NT2/D1 (cell line): ENCODE measurements around the gene PLXNA4.

Source experiments
- YY1 ChIP-seq: IDR thresholded peaks from 2 replicates; pipeline ENCODE4 v1.6.1; 2011; ENCODE audit not compliant: insufficient read length, insufficient read depth
- ZNF274 ChIP-seq: IDR thresholded peaks from 2 replicates; pipeline ENCODE4 v1.6.1; 2011; ENCODE audit warnings: mild to moderate bottlenecking, low read depth, low read length

DNA sequence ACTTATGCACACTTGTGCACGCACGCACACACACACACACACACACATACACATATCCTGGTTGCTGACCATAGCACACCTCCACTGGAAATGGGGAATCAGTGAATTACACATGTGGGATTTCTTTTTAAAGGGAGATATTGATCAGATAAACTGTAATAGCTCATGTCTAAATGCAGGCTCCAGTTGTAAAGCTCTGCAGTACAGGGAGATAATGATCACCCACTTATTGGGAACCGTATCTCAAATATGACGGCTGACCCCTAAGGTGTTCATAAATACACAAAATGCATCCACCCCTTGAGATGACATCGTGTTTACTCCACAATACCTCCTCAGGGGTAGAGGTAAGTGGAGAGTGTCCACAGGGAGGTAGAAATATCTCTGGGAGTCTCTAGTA, 79.2 kb downstream of the PLXNA4 start:
- no peak for TF ChIP-seq YY1
- no peak for TF ChIP-seq ZNF274
